Erythroblast (primary cell): ENCODE results near the gene CTNNA3.

Source experiments
- DNase-seq, 2 experiments: peaks; one replicate each; lab custom pipeline; 2025; lab: John Stamatoyannopoulos, UW
- GATA1 ChIP-seq: IDR thresholded peaks from 2 replicates; pipeline ENCODE4 v1.6.1; 2011; ENCODE audit warnings: low read depth, mild to moderate bottlenecking, control low read depth, low read length, moderate library complexity
- POLR2A ChIP-seq: IDR thresholded peaks from 2 replicates; pipeline ENCODE4 v1.6.1; 2011; ENCODE audit warnings: mild to moderate bottlenecking, low read length

The CTNNA3 gene

GRCh38 chr10:66752714-66753113, 943.3 kb downstream of the CTNNA3 start:
- DNase-seq = no peak
- TF ChIP-seq POLR2A = no peak

DNA sequence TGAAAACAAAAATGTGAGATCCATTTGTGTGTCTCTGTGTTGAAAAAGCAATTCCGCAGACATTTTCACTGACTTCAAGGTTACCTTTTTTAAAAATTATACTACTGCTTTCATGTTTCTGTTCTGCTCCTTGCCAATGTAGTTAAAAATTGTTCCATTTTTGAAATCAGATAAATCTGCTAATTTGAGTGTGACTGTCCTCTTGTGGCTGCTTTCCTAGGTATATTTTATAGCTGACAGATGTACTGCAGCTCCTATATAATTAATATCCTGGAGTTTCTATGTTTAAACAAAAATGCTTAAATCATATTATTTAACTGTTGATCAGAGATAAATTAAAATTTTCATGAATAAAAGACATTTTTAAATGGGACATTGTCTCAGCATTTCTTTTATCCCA, 947.8 kb downstream of the CTNNA3 start:
- DNase-seq = no peak
- no peak for TF ChIP-seq POLR2A
- no peak for TF ChIP-seq GATA1

DNA sequence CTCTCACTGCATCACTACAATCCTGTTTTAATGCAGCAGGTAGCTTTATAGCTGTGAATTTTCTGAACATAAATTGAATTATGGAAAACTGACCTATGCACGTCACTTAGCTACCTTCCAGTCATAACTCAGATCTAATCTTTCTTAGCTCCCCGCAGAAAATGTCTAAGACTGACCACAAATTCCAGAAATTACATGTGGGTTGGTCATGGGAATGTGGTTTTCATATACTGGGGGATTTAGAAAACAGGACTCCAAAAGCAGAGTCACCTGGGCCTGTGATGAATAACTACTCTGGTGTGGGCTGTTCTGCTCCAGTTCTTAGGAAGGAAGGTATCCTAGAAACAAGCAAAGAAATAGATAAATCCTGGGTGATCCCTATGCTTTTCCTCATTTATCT, 948.5 kb downstream of the CTNNA3 start:
- no peak for TF ChIP-seq GATA1
- no peak for TF ChIP-seq POLR2A
- no peak for DNase-seq

GRCh38 chr10:66746711-66747110, 949.3 kb downstream of the CTNNA3 start:
- DNase-seq = no peak
- TF ChIP-seq POLR2A = no peak
- TF ChIP-seq GATA1 = no peak

DNA sequence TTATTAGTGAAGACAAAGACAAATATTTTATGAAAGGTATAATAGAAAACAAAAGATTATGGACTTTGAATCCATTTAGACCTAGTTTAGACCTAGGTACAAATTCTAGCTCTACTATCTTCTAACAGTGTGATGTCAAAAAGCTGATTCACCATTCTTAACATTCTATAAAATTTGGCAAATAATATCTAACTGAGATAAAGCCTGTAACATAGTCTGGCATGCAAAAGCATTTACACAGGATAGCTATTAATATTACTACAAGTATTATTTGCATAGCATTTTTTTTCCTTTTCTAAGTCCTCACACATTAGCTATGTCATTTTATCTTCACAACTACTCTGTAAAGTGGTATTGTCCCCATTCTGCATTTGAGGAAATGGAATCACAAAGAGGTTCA, 949.7 kb downstream of the CTNNA3 start:
- DNase-seq = no peak
- TF ChIP-seq GATA1 = no peak
- no peak for TF ChIP-seq POLR2A

- TF ChIP-seq GATA1 = no peak
- TF ChIP-seq POLR2A = no peak
- no peak for DNase-seq
These were observed 951.1 kb downstream of the CTNNA3 start for GRCh38 chr10:66744915-66745314.

GRCh38 chr10:66737241-66737640, 958.8 kb downstream of the CTNNA3 start:
- TF ChIP-seq POLR2A = no peak
- no peak for TF ChIP-seq GATA1
- no peak for DNase-seq

- DNase-seq = no peak
These were observed 972.2 kb downstream of the CTNNA3 start for GRCh38 chr10:66723608-66724400.

DNA sequence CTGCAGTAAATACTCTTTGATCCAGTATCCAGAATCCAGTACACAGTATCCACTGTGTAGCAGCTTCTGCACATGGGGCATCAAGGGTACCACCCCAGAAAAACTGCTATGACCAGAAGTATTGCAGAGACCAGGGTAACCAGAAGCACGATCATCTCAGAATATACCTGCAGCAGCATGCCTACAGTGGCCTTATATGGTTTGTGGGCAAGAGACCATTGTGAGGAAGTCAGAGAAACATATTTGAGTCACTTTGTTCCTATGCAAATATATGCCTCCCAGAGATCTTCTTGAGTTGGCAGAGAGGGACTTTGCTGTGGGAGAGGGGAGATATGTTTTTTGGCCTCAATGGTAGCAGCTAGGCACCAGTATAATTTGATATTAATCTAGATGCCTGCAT, 976.5 kb downstream of the CTNNA3 start:
- TF ChIP-seq GATA1 = no peak
- TF ChIP-seq POLR2A = no peak
- no peak for DNase-seq

More at GRCh38 chr10:66723608-66724400, 972.2 kb downstream of the CTNNA3 start:
- TF ChIP-seq POLR2A (no peak), GATA1 (no peak)

- no peak for DNase-seq
- TF ChIP-seq POLR2A (no peak), GATA1 (no peak)
These were observed 978.6 kb downstream of the CTNNA3 start for GRCh38 chr10:66717231-66717981.

DNA sequence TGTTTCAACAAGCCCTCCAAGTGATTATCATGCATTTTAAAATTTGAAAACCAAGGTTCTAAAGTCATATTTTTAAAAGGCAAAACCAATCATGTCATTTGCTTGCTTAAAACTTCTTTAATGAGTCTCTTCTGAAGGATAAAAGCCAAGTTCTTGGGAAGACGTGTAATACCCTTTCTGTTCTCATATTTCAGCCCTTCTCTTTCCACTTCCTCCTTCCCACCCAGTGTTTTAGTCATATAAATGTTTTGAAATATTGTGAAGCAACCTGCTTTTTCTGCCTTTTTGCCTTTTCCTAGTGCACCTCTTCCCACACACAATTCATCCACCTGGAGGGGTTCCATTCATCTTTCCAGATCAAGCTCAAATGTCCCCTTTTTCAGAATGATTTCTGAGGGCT, 981.3 kb downstream of the CTNNA3 start:
- DNase-seq = no peak
- TF ChIP-seq GATA1 = no peak
- no peak for TF ChIP-seq POLR2A

DNA sequence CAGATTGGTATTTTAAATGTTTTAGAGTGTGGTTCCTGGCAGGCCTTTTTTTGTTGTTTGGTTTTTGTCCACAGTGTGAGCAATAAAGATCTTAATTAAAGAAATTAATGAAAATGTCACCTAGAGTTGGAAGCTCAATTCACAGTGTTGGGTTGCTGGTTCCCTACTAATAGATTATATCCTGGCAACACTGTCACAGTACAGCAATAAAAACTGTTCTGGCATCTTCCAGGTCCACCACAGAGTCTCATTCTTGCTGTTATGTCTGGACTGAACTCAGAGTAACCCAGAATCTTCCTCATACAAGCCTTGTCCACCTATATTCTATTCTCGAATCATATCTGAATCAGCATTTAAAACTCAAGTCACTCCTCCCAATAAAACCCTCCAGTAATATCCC, 982.6 kb downstream of the CTNNA3 start:
- no peak for DNase-seq
- TF ChIP-seq POLR2A = no peak
- TF ChIP-seq GATA1 = no peak

GRCh38 chr10:66698069-66698468, 997.9 kb downstream of the CTNNA3 start:
- TF ChIP-seq GATA1 = no peak
- no peak for TF ChIP-seq POLR2A
- DNase-seq = no peak

DNA sequence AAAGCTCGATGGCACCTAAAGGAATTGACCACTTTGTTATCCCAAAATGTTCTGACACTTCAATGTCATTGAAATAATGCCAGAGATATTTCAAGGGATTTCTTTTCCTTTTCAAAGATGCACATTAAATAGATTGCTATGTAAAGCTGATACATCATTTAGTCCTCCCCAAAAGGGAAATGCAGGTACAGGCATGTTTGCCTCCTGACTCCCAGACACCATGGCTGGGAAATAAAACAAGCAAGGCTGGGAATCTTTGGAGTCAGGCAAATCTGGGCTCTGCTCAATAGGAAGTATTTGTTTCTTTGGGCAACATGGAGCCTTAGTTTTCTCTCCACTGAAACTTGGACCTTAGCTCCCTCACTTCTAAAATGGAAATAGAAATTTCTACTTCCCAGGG, 1000.9 kb downstream of the CTNNA3 start:
- TF ChIP-seq GATA1 (no peak), POLR2A (no peak)
- DNase-seq = no peak

- TF ChIP-seq POLR2A (no peak), GATA1 (no peak)
- no peak for DNase-seq
These were observed 1011.4 kb downstream of the CTNNA3 start for GRCh38 chr10:66684581-66684980.
